NB4 (cell line): Measurements from ENCODE around the gene GNB1.

ENCODE experiments used
- POLR2A ChIP-seq: IDR thresholded peaks from 2 replicates; pipeline ENCODE4 v1.6.1; 2011; ENCODE audit warnings: mild to moderate bottlenecking; ENCODE audit not compliant: insufficient read length; ENCODE audit errors: extremely low read depth
- TF ChIP-seq, protein P1 (sequence below): IDR thresholded peaks from one replicate; pipeline ENCODE4 v1.5.1; 2012; ENCODE audit warnings: low read depth, low read length
- TF ChIP-seq, protein P2 (sequence below): IDR thresholded peaks from 2 replicates; pipeline ENCODE4 v1.6.1; 2011; ENCODE audit warnings: low read depth, low read length

DNA sequence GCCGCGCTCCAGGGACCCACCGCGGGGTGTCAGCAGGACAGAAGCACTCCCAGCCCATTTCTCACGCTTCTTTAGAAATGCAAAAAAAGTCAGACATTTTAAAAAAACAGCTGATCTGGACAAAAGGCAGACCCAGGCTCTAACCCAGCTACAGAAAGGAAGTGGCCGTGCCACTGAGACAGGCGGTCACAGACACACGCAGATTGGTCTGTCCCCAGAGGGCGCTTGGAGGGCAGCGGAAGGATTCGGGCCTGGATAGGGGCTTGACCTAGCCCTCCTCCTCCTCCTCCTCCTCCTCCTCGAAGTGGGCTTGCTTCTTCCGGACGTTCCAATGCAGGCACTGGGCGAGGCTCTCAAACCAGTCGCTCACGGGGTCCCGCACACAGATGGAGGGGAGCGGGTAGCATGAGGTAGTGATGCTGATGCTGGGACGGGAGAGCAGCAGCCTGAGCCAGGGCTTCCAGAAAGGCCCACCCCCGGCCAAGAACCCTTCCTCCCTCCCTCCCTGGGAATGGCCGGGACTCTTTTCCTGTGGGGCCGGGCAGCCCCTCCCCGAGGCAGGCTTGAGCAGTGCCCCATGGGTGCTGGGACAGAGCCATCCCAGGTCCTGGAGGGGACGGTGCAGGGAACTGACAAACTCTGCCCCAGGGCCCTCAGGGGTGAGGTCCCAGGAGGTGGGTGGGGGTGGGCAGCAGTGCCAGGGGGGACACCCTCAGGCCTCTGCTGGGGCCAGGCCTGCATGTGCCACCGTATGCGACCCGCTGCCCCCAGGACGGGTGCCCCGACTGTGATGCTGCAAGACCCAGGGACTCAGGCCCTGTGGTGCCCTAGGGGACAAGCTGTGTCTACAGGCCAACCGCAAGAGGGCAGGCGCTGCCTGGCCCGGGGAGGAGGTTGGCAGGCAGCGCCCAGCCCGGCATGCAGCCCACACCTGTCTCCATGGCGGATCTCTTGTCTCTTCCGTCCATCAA is 138.0 kb downstream of the GNB1 start:
- no peak for TF ChIP-seq POLR2A
- TF ChIP-seq, protein P1, sequence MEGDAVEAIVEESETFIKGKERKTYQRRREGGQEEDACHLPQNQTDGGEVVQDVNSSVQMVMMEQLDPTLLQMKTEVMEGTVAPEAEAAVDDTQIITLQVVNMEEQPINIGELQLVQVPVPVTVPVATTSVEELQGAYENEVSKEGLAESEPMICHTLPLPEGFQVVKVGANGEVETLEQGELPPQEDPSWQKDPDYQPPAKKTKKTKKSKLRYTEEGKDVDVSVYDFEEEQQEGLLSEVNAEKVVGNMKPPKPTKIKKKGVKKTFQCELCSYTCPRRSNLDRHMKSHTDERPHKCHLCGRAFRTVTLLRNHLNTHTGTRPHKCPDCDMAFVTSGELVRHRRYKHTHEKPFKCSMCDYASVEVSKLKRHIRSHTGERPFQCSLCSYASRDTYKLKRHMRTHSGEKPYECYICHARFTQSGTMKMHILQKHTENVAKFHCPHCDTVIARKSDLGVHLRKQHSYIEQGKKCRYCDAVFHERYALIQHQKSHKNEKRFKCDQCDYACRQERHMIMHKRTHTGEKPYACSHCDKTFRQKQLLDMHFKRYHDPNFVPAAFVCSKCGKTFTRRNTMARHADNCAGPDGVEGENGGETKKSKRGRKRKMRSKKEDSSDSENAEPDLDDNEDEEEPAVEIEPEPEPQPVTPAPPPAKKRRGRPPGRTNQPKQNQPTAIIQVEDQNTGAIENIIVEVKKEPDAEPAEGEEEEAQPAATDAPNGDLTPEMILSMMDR, result no peak
- TF ChIP-seq, protein P2, sequence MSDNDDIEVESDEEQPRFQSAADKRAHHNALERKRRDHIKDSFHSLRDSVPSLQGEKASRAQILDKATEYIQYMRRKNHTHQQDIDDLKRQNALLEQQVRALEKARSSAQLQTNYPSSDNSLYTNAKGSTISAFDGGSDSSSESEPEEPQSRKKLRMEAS, result no peak
